Activated CD8-positive, alpha-beta memory T cell treated with anti-CD3 and anti-CD28 coated beads for 36 hours (primary cell): ENCODE results near the gene CDY2B. TPM values are rescaled to one million over a fixed set of nuclear protein-coding genes. Genes with fewer than 3 reads are reported as not detected.
"Not testable (repeated sequence)": the region's sequence is repeated elsewhere in the genome, so short reads cannot be mapped to it uniquely, and the experiment has no call there.

Experiments used
- CTCF ChIA-PET: fragments of 350-600 bp; sonication (Branson Sonifier 250); formaldehyde crosslinking; loops from one replicate; lab custom pipeline; 2021; ENCODE audit warnings: antibody characterized with exemption; lab: Charles Lee
- POLR2A ChIA-PET: fragments of 350-600 bp; sonication (Branson Sonifier 250); formaldehyde crosslinking; loops from one replicate; lab custom pipeline; 2021; ENCODE audit warnings: antibody characterized with exemption; lab: Charles Lee
- total RNA-seq, 2 experiments: library from RNA; stranded (reverse); gene quantifications; one replicate each; pipeline ENCODE4 v1.2.3, GENCODE V29; 2021

Gene CDY2B
- not detected for total RNA-seq

GRCh38 chrY:17880120-17880519 is at the start of gene CDY2B:
TSS of gene CDY2B (minus strand) at chrY:17880220. CDS start at chrY:17879892, 328 bp downstream.
- POLR2A ChIA-PET, CTCF ChIA-PET: not testable (repeated sequence)

- CTCF ChIA-PET, POLR2A ChIA-PET: not testable (repeated sequence)
Measured at GRCh38 chrY:17908009-17908408, 28.0 kb upstream of the CDY2B start.

- CTCF ChIA-PET, POLR2A ChIA-PET: not testable (repeated sequence)
Measured at GRCh38 chrY:17907351-17907750, 27.3 kb upstream of the CDY2B start.

- CTCF ChIA-PET, POLR2A ChIA-PET: not testable (repeated sequence)
Measured at GRCh38 chrY:17881697-17882096, 1.7 kb upstream of the CDY2B start.

- POLR2A ChIA-PET, CTCF ChIA-PET: not testable (repeated sequence)
Measured at GRCh38 chrY:17876767-17877166, 3.3 kb downstream of the CDY2B start.

- POLR2A ChIA-PET, CTCF ChIA-PET: not testable (repeated sequence)
Measured at GRCh38 chrY:17875401-17875800, 4.6 kb downstream of the CDY2B start.

- CTCF ChIA-PET, POLR2A ChIA-PET: not testable (repeated sequence)
Measured at GRCh38 chrY:17871194-17871903, 8.7 kb downstream of the CDY2B start.

- POLR2A ChIA-PET, CTCF ChIA-PET: not testable (repeated sequence)
Measured at GRCh38 chrY:17870737-17871136, 9.3 kb downstream of the CDY2B start.

GRCh38 chrY:17867850-17868249 is 12.2 kb downstream of the CDY2B start:
- CTCF ChIA-PET, POLR2A ChIA-PET: not testable (repeated sequence)

- CTCF ChIA-PET, POLR2A ChIA-PET: not testable (repeated sequence)
Measured at GRCh38 chrY:17860634-17861033, 19.4 kb downstream of the CDY2B start.

GRCh38 chrY:17856963-17857848 is 22.8 kb downstream of the CDY2B start:
- CTCF ChIA-PET, POLR2A ChIA-PET: not testable (repeated sequence)

- POLR2A ChIA-PET, CTCF ChIA-PET: not testable (repeated sequence)
Measured at GRCh38 chrY:17856508-17856907, 23.5 kb downstream of the CDY2B start.

GRCh38 chrY:17849131-17849530 is 30.9 kb downstream of the CDY2B start:
- POLR2A ChIA-PET, CTCF ChIA-PET: not testable (repeated sequence)

- CTCF ChIA-PET, POLR2A ChIA-PET: not testable (repeated sequence)
Measured at GRCh38 chrY:17832149-17832548, 47.9 kb downstream of the CDY2B start.

Other genes with a start within 250 kb of the CDY2B start
- gene CDY2A, start 145.6 kb upstream of the CDY2B start, total RNA-seq = not detected